NCI-H526 (cell line): Measurements from ENCODE around the gene RPL27A.

Experiments used
- DNase-seq, 2 experiments: peaks; one replicate each; lab custom pipeline; 2025; lab: John Stamatoyannopoulos, UW

RPL27A gene

GRCh38 chr11:8674859-8675258, 7.7 kb upstream of the RPL27A start:
- no peak for DNase-seq

- DNase-seq = no peak
Measured at GRCh38 chr11:8676458-8676857, 6.1 kb upstream of the RPL27A start.

- DNase-seq = no peak
Measured at GRCh38 chr11:8679006-8679405, 3.6 kb upstream of the RPL27A start.

- no peak for DNase-seq
Measured at GRCh38 chr11:8681837-8682302, 722 bp upstream of the RPL27A start.

GRCh38 chr11:8683115-8683807, 669 bp downstream of the RPL27A start:
- DNase-seq = peak in 1 of 2 experiments; percentile 45

GRCh38 chr11:8684600-8685290, 2.2 kb downstream of the RPL27A start:
- DNase-seq = no peak

GRCh38 chr11:8685306-8685705, 2.7 kb downstream of the RPL27A start:
- no peak for DNase-seq

GRCh38 chr11:8685820-8686219, 3.2 kb downstream of the RPL27A start:
- no peak for DNase-seq

- DNase-seq = no peak
Measured at GRCh38 chr11:8686325-8686724, 3.7 kb downstream of the RPL27A start.

GRCh38 chr11:8688414-8689362, 6.1 kb downstream of the RPL27A start:
- DNase-seq = peak; percentile 97 to 99

GRCh38 chr11:8689726-8690255, 7.2 kb downstream of the RPL27A start:
- DNase-seq = no peak

- DNase-seq = no peak
Measured at GRCh38 chr11:8690374-8691342, 8.1 kb downstream of the RPL27A start.

- DNase-seq = no peak
Measured at GRCh38 chr11:8691601-8692000, 9.0 kb downstream of the RPL27A start.

GRCh38 chr11:8692417-8692816, 9.8 kb downstream of the RPL27A start:
- DNase-seq = no peak

- no peak for DNase-seq
Measured at GRCh38 chr11:8693010-8693551, 10.5 kb downstream of the RPL27A start.

GRCh38 chr11:8693555-8693954, 11.0 kb downstream of the RPL27A start:
- DNase-seq = no peak

- no peak for DNase-seq
Measured at GRCh38 chr11:8694137-8694536, 11.5 kb downstream of the RPL27A start.

- no peak for DNase-seq
Measured at GRCh38 chr11:8697054-8697453, 14.5 kb downstream of the RPL27A start.

GRCh38 chr11:8698379-8698851, 15.8 kb downstream of the RPL27A start:
- DNase-seq = no peak

GRCh38 chr11:8698917-8699441, 16.4 kb downstream of the RPL27A start:
- no peak for DNase-seq
